ENCODE measurements around the gene MDFI.

The MDFI gene

GRCh38 chr6:41655646-41656001, 17.4 kb downstream of the MDFI start:
- no peaks in the 10 kb centered on the region for H3K9me2 ChIP-seq (ENCODE audit: low read depth, low read length)
- H3K4me1 ChIP-seq (ENCODE audit: insufficient read depth, low read length, severe bottlenecking), result no peaks in the 10 kb centered on the region
- H2AFZ ChIP-seq (ENCODE audit: low read length), result no peak overlapping the region
- H3K9me3 ChIP-seq (ENCODE audit: low read length), result no peaks in the 10 kb centered on the region
- no peaks in the 10 kb centered on the region for H3K79me2 ChIP-seq (ENCODE audit: insufficient read depth, low read length)
- no peaks in the 10 kb centered on the region for H4K20me1 ChIP-seq (ENCODE audit: insufficient read depth, low read length)
- no peak overlapping the region for H3K27ac ChIP-seq (ENCODE audit: low read depth, low read length, poor library complexity, severe bottlenecking)
- TF ChIP-seq EZH2 (IDR thresholded peaks at IDR 0.05; ENCODE audit: borderline replicate concordance, low read length), result no peak
- TF ChIP-seq, protein P1, sequence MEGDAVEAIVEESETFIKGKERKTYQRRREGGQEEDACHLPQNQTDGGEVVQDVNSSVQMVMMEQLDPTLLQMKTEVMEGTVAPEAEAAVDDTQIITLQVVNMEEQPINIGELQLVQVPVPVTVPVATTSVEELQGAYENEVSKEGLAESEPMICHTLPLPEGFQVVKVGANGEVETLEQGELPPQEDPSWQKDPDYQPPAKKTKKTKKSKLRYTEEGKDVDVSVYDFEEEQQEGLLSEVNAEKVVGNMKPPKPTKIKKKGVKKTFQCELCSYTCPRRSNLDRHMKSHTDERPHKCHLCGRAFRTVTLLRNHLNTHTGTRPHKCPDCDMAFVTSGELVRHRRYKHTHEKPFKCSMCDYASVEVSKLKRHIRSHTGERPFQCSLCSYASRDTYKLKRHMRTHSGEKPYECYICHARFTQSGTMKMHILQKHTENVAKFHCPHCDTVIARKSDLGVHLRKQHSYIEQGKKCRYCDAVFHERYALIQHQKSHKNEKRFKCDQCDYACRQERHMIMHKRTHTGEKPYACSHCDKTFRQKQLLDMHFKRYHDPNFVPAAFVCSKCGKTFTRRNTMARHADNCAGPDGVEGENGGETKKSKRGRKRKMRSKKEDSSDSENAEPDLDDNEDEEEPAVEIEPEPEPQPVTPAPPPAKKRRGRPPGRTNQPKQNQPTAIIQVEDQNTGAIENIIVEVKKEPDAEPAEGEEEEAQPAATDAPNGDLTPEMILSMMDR (IDR thresholded peaks at IDR 0.05; ENCODE audit: low read length), result no peak
- no peaks in the 10 kb centered on the region for H3K36me3 ChIP-seq (ENCODE audit: insufficient read depth, low read length)
- H3K27me3 ChIP-seq (ENCODE audit: insufficient read depth, low read length), result peaks cover 7% of the 10 kb centered on the region; the same call in 1 of the 2 replicates
- H3F3A ChIP-seq (ENCODE audit: insufficient read depth, low read length), result no peaks in the 10 kb centered on the region
- no peak overlapping the region for H3K9ac ChIP-seq (ENCODE audit: low read length)
- H3K4me3 ChIP-seq (ENCODE audit: low read depth, low read length, poor library complexity, severe bottlenecking), result no peak overlapping the region
- no peak overlapping the region for H3K4me2 ChIP-seq (ENCODE audit: low read length)

- no peaks in the 10 kb centered on the region for H4K20me1 ChIP-seq (ENCODE audit: insufficient read depth, low read length)
- peaks cover 7% of the 10 kb centered on the region; the same call in 1 of the 2 replicates for H3K27me3 ChIP-seq (ENCODE audit: insufficient read depth, low read length)
- TF ChIP-seq, protein P1 (IDR thresholded peaks at IDR 0.05; ENCODE audit: low read length), result no peak
- TF ChIP-seq EZH2 (IDR thresholded peaks at IDR 0.05; ENCODE audit: borderline replicate concordance, low read length), result no peak
- no peaks in the 10 kb centered on the region for H3K4me1 ChIP-seq (ENCODE audit: insufficient read depth, low read length, severe bottlenecking)
- no peaks in the 10 kb centered on the region for H3K79me2 ChIP-seq (ENCODE audit: insufficient read depth, low read length)
- H3K4me2 ChIP-seq (ENCODE audit: low read length), result no peak overlapping the region
- no peak overlapping the region for H3K27ac ChIP-seq (ENCODE audit: low read depth, low read length, poor library complexity, severe bottlenecking)
- H3K36me3 ChIP-seq (ENCODE audit: insufficient read depth, low read length), result no peaks in the 10 kb centered on the region
- H3F3A ChIP-seq (ENCODE audit: insufficient read depth, low read length), result no peaks in the 10 kb centered on the region
- H3K9me3 ChIP-seq (ENCODE audit: low read length), result no peaks in the 10 kb centered on the region
- H3K4me3 ChIP-seq (ENCODE audit: low read depth, low read length, poor library complexity, severe bottlenecking), result no peak overlapping the region
- no peak overlapping the region for H2AFZ ChIP-seq (ENCODE audit: low read length)
- H3K9ac ChIP-seq (ENCODE audit: low read length), result no peak overlapping the region
- H3K9me2 ChIP-seq (ENCODE audit: low read depth, low read length), result no peaks in the 10 kb centered on the region
These were observed 17.9 kb downstream of the MDFI start for GRCh38 chr6:41656002-41656691.

- H4K20me1 ChIP-seq (ENCODE audit: insufficient read depth, low read length), result no peaks in the 10 kb centered on the region
- H3K4me2 ChIP-seq (ENCODE audit: low read length), result no peak overlapping the region
- no peak overlapping the region for H3K9ac ChIP-seq (ENCODE audit: low read length)
- H3K36me3 ChIP-seq (ENCODE audit: insufficient read depth, low read length), result no peaks in the 10 kb centered on the region
- no peak overlapping the region for H3K4me3 ChIP-seq (ENCODE audit: low read depth, low read length, poor library complexity, severe bottlenecking)
- H3F3A ChIP-seq (ENCODE audit: insufficient read depth, low read length), result no peaks in the 10 kb centered on the region
- H3K79me2 ChIP-seq (ENCODE audit: insufficient read depth, low read length), result no peaks in the 10 kb centered on the region
- no peak for TF ChIP-seq EZH2 (IDR thresholded peaks at IDR 0.05; ENCODE audit: borderline replicate concordance, low read length)
- TF ChIP-seq, protein P1 (IDR thresholded peaks at IDR 0.05; ENCODE audit: low read length), result no peak
- H3K27ac ChIP-seq (ENCODE audit: low read depth, low read length, poor library complexity, severe bottlenecking), result no peak overlapping the region
- H3K4me1 ChIP-seq (ENCODE audit: insufficient read depth, low read length, severe bottlenecking), result no peaks in the 10 kb centered on the region
- no peak overlapping the region for H2AFZ ChIP-seq (ENCODE audit: low read length)
- no peaks in the 10 kb centered on the region for H3K9me3 ChIP-seq (ENCODE audit: low read length)
- H3K9me2 ChIP-seq (ENCODE audit: low read depth, low read length), result no peaks in the 10 kb centered on the region
- peaks cover 7% of the 10 kb centered on the region; the same call in 1 of the 2 replicates for H3K27me3 ChIP-seq (ENCODE audit: insufficient read depth, low read length)
These were observed 19.1 kb downstream of the MDFI start for GRCh38 chr6:41657131-41658094.

All from OCI-LY1 (cell line).